GM12878 (cell line): ENCODE measurements around the gene NFS1. TPM values are rescaled to one million over a fixed set of nuclear protein-coding genes. Genes with fewer than 3 reads are reported as not detected.
A peak's percentile ranks its signal among the peaks of the same experiment; 100 is the strongest.

Source experiments
- ATF2 ChIP-seq: IDR thresholded peaks from 2 replicates; pipeline ENCODE4 v1.6.1; 2012; ENCODE audit warnings: low read length, inconsistent platforms
- CEBPZ ChIP-seq: fragments of 150-350 bp; IDR thresholded peaks from 2 replicates; pipeline ENCODE4 v1.6.1; 2016; ENCODE audit warnings: low read depth, low read length
- CTCF ChIP-seq, 3 experiments: IDR thresholded peaks in 2 of 3; conservative IDR thresholded peaks in 1 of 3; 2 replicates each; pipeline ENCODE4 v1.5.1; 2011; ENCODE audit warnings: low read depth in 3 of 3, low read length in 3 of 3, mild to moderate bottlenecking in 3 of 3, control low read depth in 2 of 3, moderate library complexity in 2 of 3, inconsistent platforms in 1 of 3, mixed read lengths in 1 of 3; ENCODE audit not compliant: control insufficient read depth in 2 of 3, insufficient read depth in 1 of 3; ENCODE audit errors: extremely low read depth in 1 of 3
- EZH2 ChIP-seq: IDR thresholded peaks from 2 replicates; pipeline ENCODE4 v1.6.1; 2012; ENCODE audit warnings: low read depth, mild to moderate bottlenecking, control low read depth, inconsistent platforms, low read length, borderline replicate concordance; ENCODE audit not compliant: control insufficient read depth
- HCFC1 ChIP-seq: fragments of 150-350 bp; IDR thresholded peaks from 2 replicates; pipeline ENCODE4 v1.6.1; 2014; ENCODE audit warnings: low read length
- IRF4 ChIP-seq: IDR thresholded peaks from 2 replicates; pipeline ENCODE4 v1.6.1; 2011; ENCODE audit warnings: low read depth, low read length
- MEF2B ChIP-seq: fragments of 450-650 bp; IDR thresholded peaks from 2 replicates; pipeline ENCODE4 v1.6.1; 2018; ENCODE audit warnings: mild to moderate bottlenecking, moderate library complexity; ENCODE audit not compliant: partially characterized antibody, poor library complexity, severe bottlenecking
- NFIC ChIP-seq: IDR thresholded peaks from 2 replicates; pipeline ENCODE4 v1.6.1; 2012; ENCODE audit warnings: low read depth, mild to moderate bottlenecking, inconsistent platforms, low read length, moderate library complexity
- NKRF ChIP-seq: fragments of 450-650 bp; conservative IDR thresholded peaks from 2 replicates; pipeline ENCODE4 v1.6.1; 2017; ENCODE audit warnings: mild to moderate bottlenecking, moderate library complexity
- PAX5 ChIP-seq: IDR thresholded peaks from 2 replicates; pipeline ENCODE4 v1.6.1; 2011; ENCODE audit warnings: low read depth, low read length, borderline replicate concordance
- PML ChIP-seq: IDR thresholded peaks from 2 replicates; pipeline ENCODE4 v1.6.1; 2012; ENCODE audit warnings: low read length, inconsistent platforms
- RB1 ChIP-seq: fragments of 450-650 bp; formaldehyde crosslinking; IDR thresholded peaks from 2 replicates; pipeline ENCODE4 v1.6.1; 2017; ENCODE audit warnings: mild to moderate bottlenecking, borderline replicate concordance
- RCOR1 ChIP-seq: conservative IDR thresholded peaks from 2 replicates; pipeline ENCODE4 v1.6.1; 2012; ENCODE audit warnings: low read depth, low read length, improper control_type of control experiment
- RELA ChIP-seq: fragments of 450-650 bp; IDR thresholded peaks from 2 replicates; pipeline ENCODE4 v1.8.0; 2014; ENCODE audit warnings: borderline replicate concordance; ENCODE audit not compliant: partially characterized antibody
- SIX5 ChIP-seq: IDR thresholded peaks from 2 replicates; pipeline ENCODE4 v1.6.1; 2011; ENCODE audit warnings: mild to moderate bottlenecking, low read depth, low read length, moderate library complexity; ENCODE audit not compliant: severe bottlenecking
- SMAD1 ChIP-seq: fragments of 450-650 bp; IDR thresholded peaks from 2 replicates; pipeline ENCODE4 v1.6.1; 2018; ENCODE audit warnings: mild to moderate bottlenecking, low read depth; ENCODE audit not compliant: partially characterized antibody
- SMARCA5 ChIP-seq: fragments of 450-650 bp; IDR thresholded peaks from 2 replicates; pipeline ENCODE4 v1.6.1; 2017; ENCODE audit warnings: mild to moderate bottlenecking
- ZBTB33 ChIP-seq: fragments of 450-650 bp; IDR thresholded peaks from 2 replicates; pipeline ENCODE4 v1.6.1; 2017; ENCODE audit warnings: mild to moderate bottlenecking
- ZNF217 ChIP-seq: fragments of 450-650 bp; IDR thresholded peaks from 2 replicates; pipeline ENCODE4 v1.6.1; 2017; ENCODE audit warnings: antibody characterized with exemption, mild to moderate bottlenecking
- polyA plus RNA-seq, 11 experiments: library from polyadenylated mRNA; depleted of rRNA in 4 of 11; unstranded in 6 of 11; stranded (reverse) in 5 of 11; fragments of >200 nt; fragmentation: Nextera tagmentation in 4 of 11; fragmentation: Illumina TruSeq in 1 of 11; extraction: Ambion mirVana in 4 of 11; extraction: Trizol in 1 of 11; gene quantifications; 1 replicate in 1 of 11; 2 replicates in 10 of 11; pipeline versions ENCODE4 v1.2.1 to v1.2.3, GENCODE V29; 2011 to 2016; ENCODE audit warnings: inconsistent platforms in 2 of 11, missing spikeins in 2 of 11, low read depth in 1 of 11
- total RNA-seq, 4 experiments: library from RNA; depleted of rRNA in 3 of 4; stranded (reverse); fragments of >200 nt in 3 of 4; fragmentation: Illumina TruSeq in 1 of 4; extraction: Trizol in 1 of 4; gene quantifications; 2 replicates each; pipeline versions ENCODE4 v1.2.1 to v1.2.3, GENCODE V29; 2013 to 2021

The NFS1 gene
- total and polyA plus RNA-seq, 10 of the 15 experiments (the other 5 are each of a cell fraction or from before 2014, with no cell fraction given): 9.2 to 74.1 (median 38.6) TPM

GRCh38 chr20:35664466-35665206 is 34.5 kb downstream of the NFS1 start, which contains the start of the genes CPNE1 and RBM12 (continued):
- TF ChIP-seq NKRF (peak; percentile 77), CEBPZ (no peak), HCFC1 (peak; percentile 49; the same call in 1 of the 2 replicates), ATF2 (no peak), RELA (no peak), SMARCA5 (peak; percentile 42; the same call in 1 of the 2 replicates), PAX5 (0 out of 2 replicates have a peak, but pooled peaks have one; percentile 7), PML (peak; percentile 96), EZH2 (no peak), ZBTB33 (no peak), RB1 (no peak), SIX5 (peak; percentile 26), IRF4 (no peak), SMAD1 (peak; percentile 87), CTCF (IDR thresholded peaks at IDR 0.05 in 2 of 3, conservative IDR thresholded peaks at IDR 0.05 in 1 of 3; ENCODE audit: control insufficient read depth in 2 of 3, extremely low read depth in 1 of 3, insufficient read depth in 1 of 3, low read depth in 3 of 3, low read length in 3 of 3) (no peak), ZNF217 (no peak), RCOR1 (no peak), MEF2B (no peak), NFIC (no peak)
